HepG2 (cell line): ENCODE data around the gene SNAP23. TPM values are rescaled to one million over a fixed set of nuclear protein-coding genes. Genes with fewer than 3 reads are reported as not detected.
A peak's percentile ranks its signal among the peaks of the same experiment; 100 is the strongest.

Experiments
- AHR ChIP-seq: IDR thresholded peaks from 2 replicates; pipeline ENCODE4 v1.6.1; 2018; ENCODE audit warnings: missing genetic modification reagents, missing compliant biosample characterization
- CBX5 ChIP-seq: sonication (generic); formaldehyde crosslinking; IDR thresholded peaks from 2 replicates; pipeline ENCODE4 v1.4.0; 2020; ENCODE audit warnings: missing genetic modification reagents, borderline replicate concordance
- FLYWCH1 ChIP-seq: sonication (generic); formaldehyde crosslinking; IDR thresholded peaks from 2 replicates; pipeline ENCODE4 v1.8.1; 2023; ENCODE audit warnings: mild to moderate bottlenecking, missing genetic modification reagents
- FOSL2 ChIP-seq: sonication (generic); formaldehyde crosslinking; IDR thresholded peaks from 2 replicates; pipeline ENCODE4 v1.4.0; 2020; ENCODE audit warnings: missing genetic modification reagents
- KDM1A ChIP-seq: IDR thresholded peaks from 2 replicates; pipeline ENCODE4 v1.6.1; 2016; ENCODE audit warnings: missing compliant biosample characterization
- MAFF ChIP-seq: IDR thresholded peaks from 2 replicates; pipeline ENCODE4 v1.6.1; 2011; ENCODE audit warnings: low read depth, low read length, improper control_type of control experiment
- NFAT5 ChIP-seq: sonication (generic); formaldehyde crosslinking; IDR thresholded peaks from 2 replicates; pipeline ENCODE4 v1.4.0; 2020; ENCODE audit warnings: missing genetic modification reagents
- NFKB2 ChIP-seq: sonication (generic); formaldehyde crosslinking; IDR thresholded peaks from 2 replicates; pipeline ENCODE4 v1.4.0; 2020; ENCODE audit warnings: missing genetic modification reagents, borderline replicate concordance
- NR2F6 ChIP-seq, 2 experiments: IDR thresholded peaks; 2 replicates each; pipeline ENCODE4 v1.6.1; 2016; ENCODE audit warnings: antibody characterized with exemption in 1 of 2, mild to moderate bottlenecking in 1 of 2
- ZBTB37 ChIP-seq: sonication (generic); formaldehyde crosslinking; IDR thresholded peaks from 2 replicates; pipeline ENCODE4 v1.4.0; 2020; ENCODE audit warnings: mild to moderate bottlenecking, missing genetic modification reagents
- ZNF142 ChIP-seq: sonication (generic); formaldehyde crosslinking; IDR thresholded peaks from 2 replicates; pipeline ENCODE4 v1.4.0; 2020; ENCODE audit warnings: missing genetic modification reagents
- ZNF3 ChIP-seq: IDR thresholded peaks from 2 replicates; pipeline ENCODE4 v1.7.0; 2017; ENCODE audit warnings: inconsistent platforms
- ZNF33B ChIP-seq: sonication (generic); formaldehyde crosslinking; IDR thresholded peaks from 2 replicates; pipeline ENCODE4 v1.5.1; 2020; ENCODE audit warnings: mild to moderate bottlenecking, missing genetic modification reagents
- ZNF484 ChIP-seq: sonication (generic); formaldehyde crosslinking; IDR thresholded peaks from 2 replicates; pipeline ENCODE4 v1.5.1; 2020; ENCODE audit warnings: mild to moderate bottlenecking, low read depth, missing genetic modification reagents, borderline replicate concordance
- ZNF552 ChIP-seq: sonication (generic); formaldehyde crosslinking; IDR thresholded peaks from 2 replicates; pipeline ENCODE4 v1.9.0; 2022; ENCODE audit warnings: missing genetic modification reagents, mild to moderate bottlenecking, borderline replicate concordance
- ZNF558 ChIP-seq: sonication (generic); formaldehyde crosslinking; IDR thresholded peaks from 2 replicates; pipeline ENCODE4 v1.9.0; 2022; ENCODE audit warnings: mild to moderate bottlenecking, missing genetic modification reagents, borderline replicate concordance
- ZSCAN21 ChIP-seq: sonication (generic); formaldehyde crosslinking; IDR thresholded peaks from 2 replicates; pipeline ENCODE4 v1.8.0; 2022; ENCODE audit warnings: mild to moderate bottlenecking, missing genetic modification reagents, moderate library complexity, borderline replicate concordance
- polyA plus RNA-seq, 8 experiments: library from polyadenylated mRNA; depleted of rRNA in 3 of 8; stranded (reverse) in 7 of 8; unstranded in 1 of 8; fragments of >200 nt; fragmentation: Illumina TruSeq in 4 of 8; extraction: Trizol in 4 of 8; gene quantifications; 2 replicates each; pipeline versions ENCODE4 v1.2.1 to v1.2.3, GENCODE V29; 2011 to 2016; ENCODE audit warnings: low read depth in 4 of 8, missing spikeins in 1 of 8, mixed read lengths in 1 of 8; ENCODE audit not compliant: insufficient read depth in 1 of 8
- total RNA-seq, 5 experiments: library from RNA; depleted of rRNA; stranded (reverse); fragments of >200 nt; fragmentation: Illumina TruSeq; extraction: Trizol; gene quantifications; 2 replicates each; pipeline ENCODE4 v1.2.3, GENCODE V29; 2016; ENCODE audit warnings: low read depth in 1 of 5

The SNAP23 gene
- total and polyA plus RNA-seq, 2 of the 13 experiments (the other 11 are each of a cell fraction or from before 2014, with no cell fraction given) = 37.0 to 101 TPM

DNA sequence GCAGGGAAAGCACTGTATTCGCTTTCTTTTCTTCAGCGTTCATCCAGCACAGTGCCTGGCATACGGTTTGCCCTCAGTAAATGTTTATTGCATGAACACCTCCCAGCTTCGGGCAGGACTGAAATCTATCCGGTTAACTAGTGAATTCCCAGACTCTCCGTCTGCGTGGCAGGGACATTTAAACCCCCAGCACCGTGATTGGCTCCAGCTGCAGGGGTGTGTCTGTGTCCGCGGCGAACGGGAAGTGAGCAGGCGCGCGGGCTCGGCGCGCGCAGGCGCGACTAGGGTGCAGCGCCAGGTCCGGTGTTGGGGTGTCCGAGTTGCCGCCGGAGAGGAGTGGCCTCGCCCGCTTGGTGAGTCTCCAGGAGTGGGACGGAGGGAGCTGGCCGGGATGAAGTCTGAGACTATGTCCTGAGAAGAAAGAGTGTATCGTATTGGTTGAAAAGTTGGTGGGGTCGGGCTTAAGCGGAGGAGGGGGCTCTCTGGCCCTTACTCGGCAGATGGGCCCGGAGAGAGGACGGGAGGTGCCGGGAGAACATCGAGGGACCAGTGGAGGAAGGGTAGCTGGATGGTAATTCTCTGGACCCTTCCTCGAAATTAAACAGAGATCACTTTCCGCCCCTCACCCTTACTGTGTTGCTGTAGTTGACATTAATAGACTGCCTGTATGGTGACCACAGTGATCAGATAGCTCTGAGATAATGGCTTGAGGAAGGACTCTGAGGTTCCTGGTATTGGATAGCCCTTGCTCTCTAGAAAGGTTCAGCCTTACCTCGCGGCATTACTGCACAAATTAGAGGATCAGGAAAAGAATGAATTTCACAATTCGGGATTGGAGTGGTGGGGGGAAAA lies at the start of gene SNAP23 (continued):
- no peak; the same call in 1 of the 2 replicates for TF ChIP-seq ZNF3 (CRISPR knock-in tag)
- no peak for TF ChIP-seq KDM1A (CRISPR knock-in tag)
- TF ChIP-seq ZBTB37 (CRISPR knock-in tag) = no peak
- no peak for TF ChIP-seq ZNF33B
- TF ChIP-seq ZNF484 = no peak
- TF ChIP-seq ZNF558 = no peak
- TF ChIP-seq NFKB2 = peak; percentile 83; the same call in 1 of the 2 replicates
- TF ChIP-seq ZSCAN21 (CRISPR knock-in tag) = no peak
- TF ChIP-seq AHR (CRISPR knock-in tag) = no peak
- no peak for TF ChIP-seq NR2F6 (IDR thresholded peaks at IDR 0.05)
- peak; percentile 37; the same call in 1 of the 2 replicates for TF ChIP-seq NR2F6 (CRISPR knock-in tag; IDR thresholded peaks at IDR 0.05)
- no peak for TF ChIP-seq ZNF552 (CRISPR knock-in tag)
- no peak for TF ChIP-seq FLYWCH1 (CRISPR knock-in tag)
- no peak; the same call in 1 of the 2 replicates for TF ChIP-seq CBX5
- TF ChIP-seq ZNF142 (CRISPR knock-in tag) = no peak
- no peak; the same call in 1 of the 2 replicates for TF ChIP-seq NFAT5 (CRISPR knock-in tag)
- no peak for TF ChIP-seq MAFF
- TF ChIP-seq FOSL2 (CRISPR knock-in tag) = no peak
